GM19239 (cell line): ENCODE measurements around the gene ADAMTSL1.

Source experiments
- DNase-seq: peaks from one replicate; pipeline ENCODE4 v3.0.0; 2011; ENCODE audit warnings: low spot score; ENCODE audit not compliant: insufficient read length
- FAIRE-seq: peaks from 2 replicates; lab custom pipeline; 2011; peaks lifted over from hg19 to GRCh38; lab: Jason Lieb, UNC

Gene ADAMTSL1

GRCh38 chr9:18718393-18718792 lies 244.4 kb downstream of the ADAMTSL1 start:
- DNase-seq (no peak), FAIRE-seq (no peak)

- DNase-seq: no peak
- no peak for FAIRE-seq
Observed at GRCh38 chr9:18718932-18719331, 245.0 kb downstream of the ADAMTSL1 start.

GRCh38 chr9:18720691-18721090 lies 246.7 kb downstream of the ADAMTSL1 start:
- FAIRE-seq: no peak
- DNase-seq: no peak

- FAIRE-seq: no peak
- no peak for DNase-seq
Observed at GRCh38 chr9:18721267-18721994, 247.5 kb downstream of the ADAMTSL1 start.

GRCh38 chr9:18721995-18722310 lies 248.0 kb downstream of the ADAMTSL1 start:
- no peak for FAIRE-seq
- no peak for DNase-seq

- no peak for FAIRE-seq
- DNase-seq: no peak
Observed at GRCh38 chr9:18722882-18723281, 248.9 kb downstream of the ADAMTSL1 start.

GRCh38 chr9:18723366-18723765 lies 249.4 kb downstream of the ADAMTSL1 start:
- FAIRE-seq (no peak), DNase-seq (no peak)

- FAIRE-seq (no peak), DNase-seq (no peak)
Observed at GRCh38 chr9:18726546-18726945, 252.6 kb downstream of the ADAMTSL1 start.

- FAIRE-seq: no peak
- DNase-seq: no peak
Observed at GRCh38 chr9:18727904-18728303, 254.0 kb downstream of the ADAMTSL1 start.

- DNase-seq (no peak), FAIRE-seq (no peak)
Observed at GRCh38 chr9:18728642-18729041, 254.7 kb downstream of the ADAMTSL1 start.

GRCh38 chr9:18730241-18730640 lies 256.3 kb downstream of the ADAMTSL1 start:
- DNase-seq (no peak), FAIRE-seq (no peak)

GRCh38 chr9:18739127-18739526 lies 265.2 kb downstream of the ADAMTSL1 start:
- FAIRE-seq: no peak
- no peak for DNase-seq

- DNase-seq (no peak), FAIRE-seq (no peak)
Observed at GRCh38 chr9:18739641-18740318, 265.8 kb downstream of the ADAMTSL1 start.

GRCh38 chr9:18741359-18741758 lies 267.4 kb downstream of the ADAMTSL1 start:
- FAIRE-seq: no peak
- no peak for DNase-seq

- no peak for FAIRE-seq
Observed at GRCh38 chr9:18741945-18742344, 268.0 kb downstream of the ADAMTSL1 start.

GRCh38 chr9:18743421-18743820 lies 269.5 kb downstream of the ADAMTSL1 start:
- no peak for DNase-seq
- no peak for FAIRE-seq

More at GRCh38 chr9:18741945-18742344, 268.0 kb downstream of the ADAMTSL1 start:
- DNase-seq: no peak

- no peak for DNase-seq
- FAIRE-seq: no peak
Observed at GRCh38 chr9:18743971-18744370, 270.0 kb downstream of the ADAMTSL1 start.

GRCh38 chr9:18745710-18746109 lies 271.8 kb downstream of the ADAMTSL1 start:
- FAIRE-seq (no peak), DNase-seq (no peak)

- FAIRE-seq: no peak
- DNase-seq: no peak
Observed at GRCh38 chr9:18746631-18747030, 272.7 kb downstream of the ADAMTSL1 start.

- FAIRE-seq: no peak
- DNase-seq: no peak
Observed at GRCh38 chr9:18747595-18747994, 273.6 kb downstream of the ADAMTSL1 start.

- no peak for DNase-seq
- no peak for FAIRE-seq
Observed at GRCh38 chr9:18748251-18748701, 274.3 kb downstream of the ADAMTSL1 start.

- FAIRE-seq: no peak
Observed at GRCh38 chr9:18749711-18750110, 275.8 kb downstream of the ADAMTSL1 start.

More at GRCh38 chr9:18749711-18750110, 275.8 kb downstream of the ADAMTSL1 start:
- DNase-seq: no peak
